Upper lobe of right lung (tissue), 1 donor: ENCODE measurements around the gene DSCAM. TPM values are rescaled to one million over a fixed set of nuclear protein-coding genes. Genes with fewer than 3 reads are reported as not detected.

Source experiments
- ATAC-seq: fragments of 200-7000 bp; cut with Tn5 transposase; one replicate; pipeline ENCODE4 v1.9.1; 2020; ENCODE audit warnings: mild to moderate bottlenecking, moderate library complexity
- DNase-seq: peaks from one replicate; pipeline ENCODE4 v3.0.0-alpha.2; 2020
- H3K27ac ChIP-seq: fragments of 200-600 bp; one replicate; pipeline ENCODE4 v1.8.0; 2022
- H3K27me3 ChIP-seq: fragments of 200-600 bp; one replicate; pipeline ENCODE4 v1.8.0; 2022; ENCODE audit warnings: mild to moderate bottlenecking
- H3K36me3 ChIP-seq: fragments of 200-600 bp; one replicate; pipeline ENCODE4 v1.8.0; 2022
- H3K4me1 ChIP-seq: fragments of 200-600 bp; one replicate; pipeline ENCODE4 v1.8.0; 2022
- H3K4me3 ChIP-seq: fragments of 200-600 bp; one replicate; pipeline ENCODE4 v1.8.0; 2022; ENCODE audit warnings: mild to moderate bottlenecking
- H3K9me3 ChIP-seq: fragments of 200-600 bp; one replicate; pipeline ENCODE4 v1.8.0; 2022
- CTCF ChIP-seq: fragments of 200-600 bp; IDR thresholded peaks from one replicate; pipeline ENCODE4 v1.8.0; 2022; ENCODE audit warnings: antibody characterized with exemption
- intact Hi-C: fragments of 100-400 bp; cut with DNase I; formaldehyde crosslinking; loops from one replicate; pipeline ENCODE4 v1.11.0; 2022
- total RNA-seq: library from RNA; stranded (reverse); fragmentation: NEBNext Ultra II Directional; extraction: Animal tissue kit (Norgen Biotek cat#: 25700); gene quantifications from one replicate; pipeline ENCODE4 v1.2.1, GENCODE V29; 2021
- donor health status: DM: no; HTN: yes; CAD: no; lungs with severe emphysema.

DSCAM gene
- total RNA-seq, 1 donor from 2014 or later: not detected

GRCh38 chr21:40282912-40283886 is 563.8 kb downstream of the DSCAM start:
- Histone ChIP-seq H3K9me3 (no peaks in the 10 kb centered on the region), H3K4me3 (no peak overlapping the region), H3K27me3 (no peaks in the 10 kb centered on the region), H3K36me3 (no peaks in the 10 kb centered on the region), H3K4me1 (no peaks in the 10 kb centered on the region), H3K27ac (no peak overlapping the region)
- no peak for DNase-seq
- no peak for TF ChIP-seq CTCF
- intact Hi-C loops: no loop called here
- ATAC-seq: no peak

GRCh38 chr21:40278345-40278744 is 568.6 kb downstream of the DSCAM start:
- Histone ChIP-seq H3K27me3 (no peaks in the 10 kb centered on the region), H3K4me3 (no peak overlapping the region), H3K36me3 (no peaks in the 10 kb centered on the region), H3K9me3 (no peaks in the 10 kb centered on the region), H3K4me1 (no peaks in the 10 kb centered on the region), H3K27ac (no peak overlapping the region)
- ATAC-seq (no peak), DNase-seq (no peak)
- no peak for TF ChIP-seq CTCF
- intact Hi-C loops: no loop called here

- Histone ChIP-seq H3K36me3 (no peaks in the 10 kb centered on the region), H3K27me3 (no peaks in the 10 kb centered on the region), H3K4me1 (no peaks in the 10 kb centered on the region), H3K27ac (no peak overlapping the region), H3K9me3 (no peaks in the 10 kb centered on the region), H3K4me3 (no peak overlapping the region)
- DNase-seq: no peak
- no peak for TF ChIP-seq CTCF
- intact Hi-C loops: no loop called here
- ATAC-seq: no peak
These were observed 571.0 kb downstream of the DSCAM start for GRCh38 chr21:40276001-40276400.

- intact Hi-C loops: no loop called here
- H3K4me1 ChIP-seq: no peaks in the 10 kb centered on the region
- no peak for TF ChIP-seq CTCF
- ATAC-seq (no peak), DNase-seq (no peak)
- H3K27me3 ChIP-seq: no peaks in the 10 kb centered on the region
- no peak overlapping the region for H3K27ac ChIP-seq
- H3K36me3 ChIP-seq: no peaks in the 10 kb centered on the region
- no peak overlapping the region for H3K4me3 ChIP-seq
- H3K9me3 ChIP-seq: no peaks in the 10 kb centered on the region
These were observed 574.9 kb downstream of the DSCAM start for GRCh38 chr21:40272037-40272436.

GRCh38 chr21:40271164-40271563 is 575.8 kb downstream of the DSCAM start:
- intact Hi-C loops: no loop called here
- no peak for TF ChIP-seq CTCF
- Histone ChIP-seq H3K36me3 (no peaks in the 10 kb centered on the region), H3K9me3 (no peaks in the 10 kb centered on the region), H3K4me3 (no peak overlapping the region), H3K4me1 (no peaks in the 10 kb centered on the region), H3K27ac (no peak overlapping the region), H3K27me3 (no peaks in the 10 kb centered on the region)
- DNase-seq: no peak
- ATAC-seq: no peak
